K562 (cell line): ENCODE measurements around the gene GJC2. TPM values are rescaled to one million over a fixed set of nuclear protein-coding genes. Genes with fewer than 3 reads are reported as not detected.

Source experiments
- ATAC-seq: fragments of 200-7000 bp; cut with Tn5 transposase; 3 replicates; pipeline ENCODE4 v1.9.1; 2020; ENCODE audit warnings: moderate library complexity
- BruUV-seq: library from RNA; stranded (reverse); fragments of 400-500 nt; replicated peaks from 2 replicates; lab custom pipeline; 2021; lab: Mats Ljungman, UMichigan
- CTCF ChIA-PET: fragments of 300-600 bp; formaldehyde crosslinking; extraction: SDS; loops from one replicate; lab custom pipeline; 2021; ENCODE audit warnings: low intra/inter-chr PET ratio; lab: Yijun Ruan, JAX
- POLR2A ChIA-PET: fragments of 300-600, 350-650 bp; sonication (Branson Sonifier 250); formaldehyde crosslinking; extraction: SDS; loops from one replicate; lab custom pipeline; 2021; ENCODE audit warnings: antibody characterized with exemption, inconsistent platforms; lab: Yijun Ruan, JAX
- DNase-seq, 4 experiments: peaks; one replicate each; pipeline versions ENCODE4 v3.0.0 to v3.0.0-alpha.2; 2011 to 2018; ENCODE audit warnings: low spot score in 3 of 4, mixed read lengths in 3 of 4; ENCODE audit errors: extremely low read depth in 1 of 4
- FAIRE-seq: peaks from 2 replicates; lab custom pipeline; 2011; peaks lifted over from hg19 to GRCh38; lab: Jason Lieb, UNC
- H2AFZ ChIP-seq: 2 replicates; pipeline ENCODE4 v1.6.0; 2011; ENCODE audit warnings: low read depth, low read length, control low read depth, inconsistent platforms
- H3K27ac ChIP-seq: fragments of 200-600 bp; 3 replicates; pipeline ENCODE4 v1.8.0; 2011; ENCODE audit warnings: low read depth, mild to moderate bottlenecking, control low read depth, inconsistent platforms, low read length, moderate library complexity, mixed read lengths; ENCODE audit errors: extremely low read depth
- H3K27me3 ChIP-seq, 2 experiments: fragments of 300-600 bp in 1 of 2; 2 replicates in 1 of 2; 3 replicates in 1 of 2; pipeline versions ENCODE4 v1.6.0 to v1.8.0; 2011; ENCODE audit warnings: inconsistent platforms in 2 of 2, low read length in 2 of 2, mild to moderate bottlenecking in 1 of 2, mixed read lengths in 1 of 2, moderate library complexity in 1 of 2; ENCODE audit not compliant: control insufficient read depth in 2 of 2, insufficient read depth in 2 of 2
- H3K36me3 ChIP-seq: fragments of 300-600 bp; 3 replicates; pipeline ENCODE4 v1.8.0; 2011; ENCODE audit warnings: mild to moderate bottlenecking, low read length, inconsistent platforms; ENCODE audit not compliant: control insufficient read depth, insufficient read depth
- H3K4me1 ChIP-seq, 2 experiments: fragments of 200-600 bp in 1 of 2; replicated peaks in 1 of 2; 2 replicates in 1 of 2; 3 replicates in 1 of 2; pipeline versions ENCODE4 v1.5.1 to v1.8.0; 2011; ENCODE audit warnings: inconsistent platforms in 2 of 2, low read length in 2 of 2, mild to moderate bottlenecking in 1 of 2, mixed read lengths in 1 of 2, moderate library complexity in 1 of 2; ENCODE audit not compliant: control insufficient read depth in 2 of 2, insufficient read depth in 2 of 2
- H3K4me2 ChIP-seq: 2 replicates; pipeline ENCODE4 v1.6.1; 2011; ENCODE audit warnings: low read length, control low read depth, inconsistent platforms, mixed read lengths; ENCODE audit not compliant: insufficient read depth
- H3K4me3 ChIP-seq: fragments of 200-600 bp; sonication (generic), shearing (Covaris generic); 2 replicates; pipeline ENCODE4 v1.5.1; 2016; ENCODE audit warnings: control low read depth, inconsistent platforms
- H3K79me2 ChIP-seq: fragments of 200-600 bp; 3 replicates; pipeline ENCODE4 v1.8.0; 2011; ENCODE audit warnings: low read length, inconsistent platforms; ENCODE audit not compliant: control insufficient read depth, insufficient read depth
- H3K9ac ChIP-seq, 2 experiments: 2 replicates each; pipeline versions ENCODE4 v1.6.0 to v1.6.1; 2011; ENCODE audit warnings: low read depth in 2 of 2, low read length in 2 of 2, control low read depth in 1 of 2, inconsistent platforms in 1 of 2, mild to moderate bottlenecking in 1 of 2, mixed read lengths in 1 of 2; ENCODE audit not compliant: insufficient read depth in 1 of 2
- H3K9me1 ChIP-seq: one replicate; pipeline ENCODE4 v1.6.0; 2011; ENCODE audit warnings: inconsistent platforms, mild to moderate bottlenecking, low read length, moderate library complexity; ENCODE audit not compliant: control insufficient read depth, insufficient read depth
- H3K9me3 ChIP-seq: replicated peaks from 2 replicates; pipeline ENCODE4 v1.5.1; 2011; ENCODE audit warnings: low read depth, low read length, inconsistent platforms; ENCODE audit not compliant: control insufficient read depth, insufficient read depth
- H4K20me1 ChIP-seq: replicated peaks from 2 replicates; pipeline ENCODE4 v1.6.1; 2011; ENCODE audit warnings: low read length, inconsistent platforms, mixed read lengths; ENCODE audit not compliant: control insufficient read depth, insufficient read depth
- OTX1 ChIP-seq: fragments of 450-650 bp; formaldehyde crosslinking; IDR thresholded peaks from 2 replicates; pipeline ENCODE4 v1.4.0; 2022; ENCODE audit warnings: mild to moderate bottlenecking
- WGBS: fragments of 100-300 bp; shearing (Covaris generic); methylation state at CpG from one replicate; pipeline ENCODE4 v1.1.6; 2016; ENCODE audit warnings: low coverage, mixed read lengths; ENCODE audit not compliant: insufficient coverage; ENCODE audit errors: missing lambda C conversion rate; 5-methylcytosine and 5-hydroxymethylcytosine counted together
- in situ Hi-C: fragments of 300-500 bp; cut with MboI; formaldehyde crosslinking; loops from 4 replicates; pipeline ENCODE4 v1.15.0; 2018; ENCODE audit warnings: inconsistent platforms, mixed read lengths
- intact Hi-C: fragments of 100-400 bp; cut with micrococcal nuclease; formaldehyde crosslinking; loops from 2 replicates; pipeline ENCODE4 v1.14.2; 2022
- polyA plus RNA-seq, 8 experiments: library from polyadenylated mRNA; depleted of rRNA in 4 of 8; stranded (reverse) in 5 of 8; unstranded in 3 of 8; fragments of >200 nt; fragmentation: Nextera tagmentation in 2 of 8; fragmentation: Illumina TruSeq in 1 of 8; extraction: Ambion mirVana in 2 of 8; extraction: Trizol in 1 of 8; gene quantifications; 2 replicates each; pipeline versions ENCODE4 v1.2.1 to v1.2.3, GENCODE V29; 2011 to 2014; ENCODE audit warnings: inconsistent platforms in 1 of 8, missing spikeins in 1 of 8
- total RNA-seq, 7 experiments: library from RNA; depleted of rRNA in 6 of 7; stranded (reverse); fragments of >200 nt in 6 of 7; fragmentation: Illumina TruSeq in 2 of 7; extraction: Trizol in 2 of 7; gene quantifications; 2 replicates each; pipeline versions ENCODE4 v1.2.1 to v1.2.3, GENCODE V29; 2011 to 2021; ENCODE audit warnings: low replicate concordance in 1 of 7
- TF ChIP-seq, protein P1 (sequence below): fragments of 250-450 bp; sonication (Bioruptor Pico); IDR thresholded peaks from 2 replicates; pipeline ENCODE4 v1.4.0; 2020

The GJC2 gene
- total and polyA plus RNA-seq, 9 of the 15 experiments (the other 6 are each of a cell fraction or from before 2014, with no cell fraction given) = 0.03 to 0.62 (median 0.11) TPM; not detected in 2

DNA sequence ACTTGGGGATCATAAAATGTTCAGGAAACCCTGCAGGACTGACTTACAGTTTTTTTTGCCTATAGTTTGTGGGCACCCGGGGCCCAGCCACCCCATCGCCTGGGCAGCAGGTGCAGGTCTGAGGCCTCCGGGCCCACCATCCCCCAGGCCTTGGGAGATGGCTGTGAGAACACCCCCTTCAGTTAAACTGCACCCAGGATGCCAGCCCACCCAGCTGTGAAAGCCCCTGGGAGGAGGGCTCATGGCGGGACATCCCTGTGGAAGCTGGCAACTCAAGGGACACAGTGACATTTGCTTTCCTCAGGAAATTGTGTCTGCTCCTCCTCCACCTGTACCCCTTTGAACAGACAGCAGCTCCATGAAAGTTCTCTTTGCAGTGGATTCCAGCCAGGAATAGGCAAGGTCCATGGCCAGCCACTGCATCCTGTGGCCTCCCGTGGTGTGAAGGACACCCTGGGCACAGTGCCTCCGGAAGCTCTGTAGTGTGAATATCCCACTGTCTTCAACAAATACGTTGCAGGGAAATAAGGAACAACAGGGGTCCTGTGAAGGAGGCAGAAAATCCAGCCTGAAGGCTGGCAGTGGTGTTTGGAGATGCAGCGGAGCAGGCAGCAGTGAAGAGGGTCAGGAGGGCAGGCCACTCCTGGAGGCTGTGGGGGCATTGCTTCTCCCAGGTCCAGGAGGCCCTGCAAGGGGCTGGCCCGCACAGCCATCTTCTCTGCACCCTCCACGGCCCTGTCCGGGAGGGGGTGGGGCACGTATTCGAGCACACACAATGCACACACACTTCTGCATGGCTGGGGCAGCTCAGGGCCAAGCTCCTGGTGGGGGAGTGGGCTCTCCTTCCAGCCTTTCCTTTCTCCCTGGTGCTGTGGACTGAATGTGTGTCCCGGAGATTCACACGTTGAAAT, 56.1 kb downstream of the GJC2 start:
- ChIA-PET CTCF (no interaction called here), POLR2A (interaction anchor here (0.6 to 1.1 kb wide), 3 partner anchors 65 to 252 kb away, joined by 3 to 4 read pairs (median 3); partner anchors contain the start of gene GUK1)
- ATAC-seq (peak; percentile 17; the same call in 2 of the 3 replicates), DNase-seq (no peak), FAIRE-seq (no peak)
- H4K20me1 ChIP-seq = no peaks in the 10 kb centered on the region; the same call in 1 of the 2 replicates
- H3K4me3 ChIP-seq = no peak overlapping the region
- H3K27ac ChIP-seq = no peak overlapping the region
- in situ Hi-C loops (no loop called here), intact Hi-C loops (no loop called here)
- TF ChIP-seq OTX1 (CRISPR knock-in tag) = no peak
- TF ChIP-seq, protein P1, sequence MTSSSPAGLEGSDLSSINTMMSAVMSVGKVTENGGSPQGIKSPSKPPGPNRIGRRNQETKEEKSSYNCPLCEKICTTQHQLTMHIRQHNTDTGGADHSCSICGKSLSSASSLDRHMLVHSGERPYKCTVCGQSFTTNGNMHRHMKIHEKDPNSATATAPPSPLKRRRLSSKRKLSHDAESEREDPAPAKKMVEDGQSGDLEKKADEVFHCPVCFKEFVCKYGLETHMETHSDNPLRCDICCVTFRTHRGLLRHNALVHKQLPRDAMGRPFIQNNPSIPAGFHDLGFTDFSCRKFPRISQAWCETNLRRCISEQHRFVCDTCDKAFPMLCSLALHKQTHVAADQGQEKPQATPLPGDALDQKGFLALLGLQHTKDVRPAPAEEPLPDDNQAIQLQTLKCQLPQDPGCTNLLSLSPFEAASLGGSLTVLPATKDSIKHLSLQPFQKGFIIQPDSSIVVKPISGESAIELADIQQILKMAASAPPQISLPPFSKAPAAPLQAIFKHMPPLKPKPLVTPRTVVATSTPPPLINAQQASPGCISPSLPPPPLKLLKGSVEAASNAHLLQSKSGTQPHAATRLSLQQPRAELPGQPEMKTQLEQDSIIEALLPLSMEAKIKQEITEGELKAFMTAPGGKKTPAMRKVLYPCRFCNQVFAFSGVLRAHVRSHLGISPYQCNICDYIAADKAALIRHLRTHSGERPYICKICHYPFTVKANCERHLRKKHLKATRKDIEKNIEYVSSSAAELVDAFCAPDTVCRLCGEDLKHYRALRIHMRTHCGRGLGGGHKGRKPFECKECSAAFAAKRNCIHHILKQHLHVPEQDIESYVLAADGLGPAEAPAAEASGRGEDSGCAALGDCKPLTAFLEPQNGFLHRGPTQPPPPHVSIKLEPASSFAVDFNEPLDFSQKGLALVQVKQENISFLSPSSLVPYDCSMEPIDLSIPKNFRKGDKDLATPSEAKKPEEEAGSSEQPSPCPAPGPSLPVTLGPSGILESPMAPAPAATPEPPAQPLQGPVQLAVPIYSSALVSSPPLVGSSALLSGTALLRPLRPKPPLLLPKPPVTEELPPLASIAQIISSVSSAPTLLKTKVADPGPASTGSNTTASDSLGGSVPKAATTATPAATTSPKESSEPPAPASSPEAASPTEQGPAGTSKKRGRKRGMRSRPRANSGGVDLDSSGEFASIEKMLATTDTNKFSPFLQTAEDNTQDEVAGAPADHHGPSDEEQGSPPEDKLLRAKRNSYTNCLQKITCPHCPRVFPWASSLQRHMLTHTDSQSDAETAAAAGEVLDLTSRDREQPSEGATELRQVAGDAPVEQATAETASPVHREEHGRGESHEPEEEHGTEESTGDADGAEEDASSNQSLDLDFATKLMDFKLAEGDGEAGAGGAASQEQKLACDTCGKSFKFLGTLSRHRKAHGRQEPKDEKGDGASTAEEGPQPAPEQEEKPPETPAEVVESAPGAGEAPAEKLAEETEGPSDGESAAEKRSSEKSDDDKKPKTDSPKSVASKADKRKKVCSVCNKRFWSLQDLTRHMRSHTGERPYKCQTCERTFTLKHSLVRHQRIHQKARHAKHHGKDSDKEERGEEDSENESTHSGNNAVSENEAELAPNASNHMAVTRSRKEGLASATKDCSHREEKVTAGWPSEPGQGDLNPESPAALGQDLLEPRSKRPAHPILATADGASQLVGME = 0 out of 2 replicates have a peak, but pooled peaks have one; percentile 24
- no peaks in the 10 kb centered on the region for H3K79me2 ChIP-seq
- WGBS = 4% methylated on average over 15 of the region's 15 CpGs
- no peaks in the 10 kb centered on the region for H3K9me3 ChIP-seq
- no peak overlapping the region for H2AFZ ChIP-seq
- no peaks in the 10 kb centered on the region for H3K9me1 ChIP-seq
- no TSS peak for BruUV-seq
- H3K4me1 ChIP-seq = peaks cover 0 to 36% of the 10 kb centered on the region in 2 experiments; a peak in 2 of 5 replicates
- H3K4me2 ChIP-seq = no peak overlapping the region
- H3K36me3 ChIP-seq = no peaks in the 10 kb centered on the region
- peaks cover 17 to 37% of the 10 kb centered on the region in 2 experiments; a peak in 4 of 5 replicates for H3K27me3 ChIP-seq
- peak overlapping the region in 1 of 2 experiments; percentile 53; a peak in 1 of 4 replicates for H3K9ac ChIP-seq
